DND-41 (cell line): ENCODE data around the gene PLA2G2F.

Source experiments
- ATAC-seq: fragments of 200-7000 bp; cut with Tn5 transposase; 3 replicates; pipeline ENCODE4 v1.9.1; 2021; ENCODE audit warnings: low read depth; ENCODE audit not compliant: insufficient read depth
- DNase-seq: peaks from one replicate; pipeline ENCODE4 v3.0.0-alpha.2; 2020
- H2AFZ ChIP-seq: 2 replicates; pipeline ENCODE4 v1.6.0; 2012; ENCODE audit warnings: low read depth, low read length
- H3K27ac ChIP-seq: 2 replicates; pipeline ENCODE4 v1.5.1; 2012; ENCODE audit warnings: low read length, inconsistent platforms
- H3K27me3 ChIP-seq: fragments of 200-600 bp; sonication (generic); 2 replicates; pipeline ENCODE4 v1.6.0; 2012; ENCODE audit warnings: low read length, mild to moderate bottlenecking, inconsistent platforms; ENCODE audit not compliant: insufficient read depth, poor library complexity
- H3K36me3 ChIP-seq: 2 replicates; pipeline ENCODE4 v1.5.1; 2012; ENCODE audit warnings: low read length, inconsistent platforms; ENCODE audit not compliant: insufficient read depth
- H3K4me1 ChIP-seq: 2 replicates; pipeline ENCODE4 v1.5.1; 2012; ENCODE audit warnings: mild to moderate bottlenecking, low read length; ENCODE audit not compliant: insufficient read depth
- H3K4me2 ChIP-seq: 2 replicates; pipeline ENCODE4 v1.6.0; 2012; ENCODE audit warnings: mild to moderate bottlenecking, moderate library complexity, low read length, inconsistent platforms; ENCODE audit not compliant: insufficient read depth
- H3K4me3 ChIP-seq, 2 experiments: fragments of 200-600 bp in 1 of 2; shearing (Covaris generic) in 1 of 2; 2 replicates each; pipeline ENCODE4 v1.5.1; 2012 to 2016; ENCODE audit warnings: inconsistent platforms in 2 of 2, low read length in 2 of 2, mild to moderate bottlenecking in 2 of 2, low read depth in 1 of 2, moderate library complexity in 1 of 2
- H3K79me2 ChIP-seq: 2 replicates; pipeline ENCODE4 v1.6.0; 2012; ENCODE audit warnings: low read length, inconsistent platforms; ENCODE audit not compliant: insufficient read depth
- H3K9ac ChIP-seq: 2 replicates; pipeline ENCODE4 v1.6.0; 2012; ENCODE audit warnings: low read depth, mild to moderate bottlenecking, inconsistent platforms, low read length, moderate library complexity
- H3K9me3 ChIP-seq: 2 replicates; pipeline ENCODE4 v1.5.1; 2012; ENCODE audit warnings: low read length, moderate library complexity, mild to moderate bottlenecking, inconsistent platforms; ENCODE audit not compliant: insufficient read depth, severe bottlenecking
- H4K20me1 ChIP-seq: 2 replicates; pipeline ENCODE4 v1.6.0; 2012; ENCODE audit warnings: low read length; ENCODE audit not compliant: insufficient read depth
- EZH2 ChIP-seq: IDR thresholded peaks from 3 replicates; pipeline ENCODE4 v1.6.1; 2012; ENCODE audit warnings: borderline replicate concordance, low read depth, mild to moderate bottlenecking, moderate library complexity, low read length, inconsistent platforms; ENCODE audit not compliant: severe bottlenecking
- TF ChIP-seq, protein P1 (sequence below): IDR thresholded peaks from 2 replicates; pipeline ENCODE4 v1.5.1; 2012; ENCODE audit warnings: borderline replicate concordance, low read length, moderate library complexity, mild to moderate bottlenecking; ENCODE audit not compliant: poor library complexity, severe bottlenecking; ENCODE audit errors: extremely low read depth

Gene PLA2G2F

DNA sequence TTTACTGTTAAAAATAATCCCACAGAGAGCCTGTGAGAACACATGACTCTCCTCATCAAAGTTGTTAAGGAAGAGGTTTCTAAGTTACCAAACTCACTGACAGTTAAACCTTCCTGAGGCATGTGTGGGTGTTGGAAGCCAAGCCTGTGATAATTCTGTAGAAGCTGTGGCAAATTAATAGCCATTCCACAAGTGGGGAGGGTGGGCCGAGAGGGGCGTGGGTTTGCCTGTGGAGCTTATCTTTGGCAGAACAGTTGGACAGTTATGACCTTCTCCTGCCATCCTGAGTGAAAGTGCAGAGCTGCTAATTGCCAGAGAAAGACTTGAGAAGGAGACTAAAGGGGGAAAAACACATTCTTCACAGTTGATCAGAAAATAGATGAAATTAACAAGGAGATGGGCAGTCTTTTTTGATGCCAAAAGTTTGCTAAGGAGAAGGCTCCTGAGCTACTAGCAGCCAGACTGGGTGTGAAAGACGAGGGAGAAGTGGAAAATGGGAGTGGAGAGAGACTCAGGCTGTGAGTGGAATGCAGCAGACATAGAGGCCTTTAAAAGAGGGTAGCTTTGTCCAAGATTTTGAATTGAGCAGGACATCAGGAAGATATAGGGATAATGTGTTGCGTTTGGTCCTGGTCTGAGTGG lies 48.8 kb downstream of the PLA2G2F start:
- peaks cover 2% of the 10 kb centered on the region for H3K27me3 ChIP-seq
- H3K27ac ChIP-seq, result peak overlapping the region; percentile 74
- H3K36me3 ChIP-seq, result no peaks in the 10 kb centered on the region
- no peak overlapping the region for H3K4me2 ChIP-seq
- H3K9me3 ChIP-seq, result no peaks in the 10 kb centered on the region
- no peaks in the 10 kb centered on the region for H4K20me1 ChIP-seq
- no peak for DNase-seq
- no peak overlapping the region for H3K4me3 ChIP-seq
- H3K79me2 ChIP-seq, result no peaks in the 10 kb centered on the region
- no peak for ATAC-seq
- H3K4me1 ChIP-seq, result peaks cover 46% of the 10 kb centered on the region
- H2AFZ ChIP-seq, result no peak overlapping the region
- TF ChIP-seq, protein P1, sequence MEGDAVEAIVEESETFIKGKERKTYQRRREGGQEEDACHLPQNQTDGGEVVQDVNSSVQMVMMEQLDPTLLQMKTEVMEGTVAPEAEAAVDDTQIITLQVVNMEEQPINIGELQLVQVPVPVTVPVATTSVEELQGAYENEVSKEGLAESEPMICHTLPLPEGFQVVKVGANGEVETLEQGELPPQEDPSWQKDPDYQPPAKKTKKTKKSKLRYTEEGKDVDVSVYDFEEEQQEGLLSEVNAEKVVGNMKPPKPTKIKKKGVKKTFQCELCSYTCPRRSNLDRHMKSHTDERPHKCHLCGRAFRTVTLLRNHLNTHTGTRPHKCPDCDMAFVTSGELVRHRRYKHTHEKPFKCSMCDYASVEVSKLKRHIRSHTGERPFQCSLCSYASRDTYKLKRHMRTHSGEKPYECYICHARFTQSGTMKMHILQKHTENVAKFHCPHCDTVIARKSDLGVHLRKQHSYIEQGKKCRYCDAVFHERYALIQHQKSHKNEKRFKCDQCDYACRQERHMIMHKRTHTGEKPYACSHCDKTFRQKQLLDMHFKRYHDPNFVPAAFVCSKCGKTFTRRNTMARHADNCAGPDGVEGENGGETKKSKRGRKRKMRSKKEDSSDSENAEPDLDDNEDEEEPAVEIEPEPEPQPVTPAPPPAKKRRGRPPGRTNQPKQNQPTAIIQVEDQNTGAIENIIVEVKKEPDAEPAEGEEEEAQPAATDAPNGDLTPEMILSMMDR, result no peak
- TF ChIP-seq EZH2, result no peak
- H3K9ac ChIP-seq, result no peak overlapping the region; the same call in 1 of the 2 replicates

DNA sequence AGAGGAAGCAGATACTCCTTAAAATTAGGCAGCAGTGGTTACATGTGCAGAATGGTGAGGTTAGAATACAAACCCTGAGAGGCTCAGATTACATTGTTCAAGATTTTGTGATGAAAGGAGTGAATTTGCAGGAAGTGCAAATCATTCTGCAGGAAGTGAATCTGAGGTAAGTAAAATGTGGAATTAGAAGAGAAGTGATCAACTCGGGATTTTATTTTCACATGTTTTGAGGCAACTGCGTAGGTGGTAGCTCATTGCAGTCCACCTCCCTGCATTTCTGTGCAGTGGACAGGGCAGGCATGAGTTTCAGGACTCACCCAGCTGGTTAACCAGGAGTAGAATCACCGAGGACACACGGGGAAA lies 49.3 kb downstream of the PLA2G2F start:
- no peak for DNase-seq
- Histone ChIP-seq H3K27me3 (peaks cover 2% of the 10 kb centered on the region), H4K20me1 (no peaks in the 10 kb centered on the region), H3K9ac (no peak overlapping the region), H3K4me1 (peaks cover 46% of the 10 kb centered on the region), H3K27ac (peak overlapping the region; percentile 74), H3K36me3 (no peaks in the 10 kb centered on the region), H3K9me3 (no peaks in the 10 kb centered on the region), H2AFZ (no peak overlapping the region), H3K4me3 (no peak overlapping the region), H3K79me2 (no peaks in the 10 kb centered on the region), H3K4me2 (no peak overlapping the region)
- no peak for ATAC-seq
- TF ChIP-seq EZH2, result no peak
- TF ChIP-seq, protein P1, result no peak

DNA sequence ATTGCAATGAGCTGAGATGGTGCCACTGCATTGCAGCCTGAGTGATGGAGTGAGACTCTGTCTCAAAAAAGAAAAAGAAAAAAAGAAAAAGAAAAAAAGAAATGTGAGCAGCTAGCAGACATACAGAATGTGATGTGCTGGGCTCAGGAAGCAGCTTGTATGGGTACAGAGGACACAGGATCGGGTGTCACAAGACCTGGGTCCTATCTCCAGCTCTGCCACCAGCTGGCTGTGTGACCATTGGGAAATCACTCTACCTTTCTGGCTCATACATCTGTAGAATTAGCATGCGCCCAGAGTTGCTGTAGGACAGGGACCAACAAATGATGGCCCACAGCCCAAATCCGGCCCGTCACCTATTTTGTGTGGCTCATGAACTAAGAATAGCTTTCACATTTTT lies 50.5 kb downstream of the PLA2G2F start:
- Histone ChIP-seq H3K9ac (no peak overlapping the region), H3K4me2 (no peak overlapping the region), H3K79me2 (no peaks in the 10 kb centered on the region), H3K4me1 (peaks cover 46% of the 10 kb centered on the region), H3K36me3 (no peaks in the 10 kb centered on the region), H3K27me3 (peaks cover 2% of the 10 kb centered on the region), H3K27ac (no peak overlapping the region), H3K4me3 (no peak overlapping the region), H3K9me3 (no peaks in the 10 kb centered on the region), H4K20me1 (no peaks in the 10 kb centered on the region), H2AFZ (no peak overlapping the region)
- DNase-seq, result no peak
- no peak for ATAC-seq
- TF ChIP-seq, protein P1, result no peak
- no peak for TF ChIP-seq EZH2
